HepG2 (cell line): Measurements from ENCODE around the gene SETD7. TPM values are rescaled to one million over a fixed set of nuclear protein-coding genes. Genes with fewer than 3 reads are reported as not detected.

Experiments used
- HNRNPLL ChIP-seq: fragments of 200-400 bp; formaldehyde crosslinking; IDR thresholded peaks from 2 replicates; pipeline ENCODE4 v1.6.1; 2017; ENCODE audit warnings: mild to moderate bottlenecking, low read depth, low read length; ENCODE audit not compliant: poor library complexity, severe bottlenecking
- HOXA5 ChIP-seq: sonication (generic); formaldehyde crosslinking; IDR thresholded peaks from 2 replicates; pipeline ENCODE4 v1.4.0; 2020; ENCODE audit warnings: missing genetic modification reagents
- KDM3A ChIP-seq: IDR thresholded peaks from 2 replicates; pipeline ENCODE4 v1.6.1; 2018; ENCODE audit warnings: low read depth, missing compliant biosample characterization
- MZF1 ChIP-seq: sonication (generic); formaldehyde crosslinking; IDR thresholded peaks from 2 replicates; pipeline ENCODE4 v1.8.1; 2023; ENCODE audit warnings: mild to moderate bottlenecking, missing genetic modification reagents, borderline replicate concordance
- NFE2L2 ChIP-seq: fragments of 150-350 bp; IDR thresholded peaks from 2 replicates; pipeline ENCODE4 v1.6.1; 2014; ENCODE audit warnings: low read length
- PCBP1 ChIP-seq: fragments of 200-400 bp; formaldehyde crosslinking; IDR thresholded peaks from 2 replicates; pipeline ENCODE4 v1.6.1; 2017; ENCODE audit warnings: mild to moderate bottlenecking, low read depth, low read length, borderline replicate concordance
- REL ChIP-seq: sonication (generic); formaldehyde crosslinking; conservative IDR thresholded peaks from 2 replicates; pipeline ENCODE4 v1.8.0; 2022; ENCODE audit warnings: mild to moderate bottlenecking, missing genetic modification reagents, moderate library complexity
- ZHX1 ChIP-seq: sonication (generic); formaldehyde crosslinking; IDR thresholded peaks from 2 replicates; pipeline ENCODE4 v1.8.1; 2022; ENCODE audit warnings: low read depth, mild to moderate bottlenecking, missing genetic modification reagents
- ZNF124 ChIP-seq: sonication (generic); formaldehyde crosslinking; IDR thresholded peaks from 2 replicates; pipeline ENCODE4 v1.4.0; 2020; ENCODE audit warnings: missing genetic modification reagents
- ZNF256 ChIP-seq: sonication (generic); formaldehyde crosslinking; conservative IDR thresholded peaks from 2 replicates; pipeline ENCODE4 v1.4.0; 2020; ENCODE audit warnings: missing genetic modification reagents
- ZNF704 ChIP-seq: sonication (generic); formaldehyde crosslinking; IDR thresholded peaks from 2 replicates; pipeline ENCODE4 v1.8.1; 2023; ENCODE audit warnings: mild to moderate bottlenecking, inconsistent platforms, moderate library complexity, missing genetic modification reagents, borderline replicate concordance
- polyA plus RNA-seq, 8 experiments: library from polyadenylated mRNA; depleted of rRNA in 3 of 8; stranded (reverse) in 7 of 8; unstranded in 1 of 8; fragments of >200 nt; fragmentation: Illumina TruSeq in 4 of 8; extraction: Trizol in 4 of 8; gene quantifications; 2 replicates each; pipeline versions ENCODE4 v1.2.1 to v1.2.3, GENCODE V29; 2011 to 2016; ENCODE audit warnings: low read depth in 4 of 8, missing spikeins in 1 of 8, mixed read lengths in 1 of 8; ENCODE audit not compliant: insufficient read depth in 1 of 8
- total RNA-seq, 5 experiments: library from RNA; depleted of rRNA; stranded (reverse); fragments of >200 nt; fragmentation: Illumina TruSeq; extraction: Trizol; gene quantifications; 2 replicates each; pipeline ENCODE4 v1.2.3, GENCODE V29; 2016; ENCODE audit warnings: low read depth in 1 of 5

SETD7 gene
- total and polyA plus RNA-seq, 2 of the 13 experiments (the other 11 are each of a cell fraction or from before 2014, with no cell fraction given): 0.08 to 0.22 TPM

GRCh38 chr4:139602776-139603360 lies 46.8 kb upstream of the SETD7 start (continued):
- TF ChIP-seq ZNF704 (CRISPR knock-in tag) (no peak), PCBP1 (no peak), ZNF256 (CRISPR knock-in tag) (no peak), HNRNPLL (no peak), HOXA5 (CRISPR knock-in tag) (no peak), REL (CRISPR knock-in tag) (no peak), ZNF124 (CRISPR knock-in tag) (no peak), KDM3A (CRISPR knock-in tag) (no peak), MZF1 (no peak), NFE2L2 (no peak), ZHX1 (CRISPR knock-in tag) (no peak)
